HepG2 (cell line): Measurements from ENCODE around the gene CMC1. TPM values are rescaled to one million over a fixed set of nuclear protein-coding genes. Genes with fewer than 3 reads are reported as not detected.

Experiments used
- BCL6 ChIP-seq: IDR thresholded peaks from 2 replicates; pipeline ENCODE4 v1.6.1; 2016; ENCODE audit warnings: missing genetic modification reagents, missing compliant biosample characterization
- CCDC6 ChIP-seq: sonication (generic); formaldehyde crosslinking; IDR thresholded peaks from 2 replicates; pipeline ENCODE4 v1.8.1; 2022; ENCODE audit warnings: mild to moderate bottlenecking, missing genetic modification reagents, moderate library complexity
- CSRNP2 ChIP-seq: sonication (generic); formaldehyde crosslinking; conservative IDR thresholded peaks from 2 replicates; pipeline ENCODE4 v1.8.0; 2022; ENCODE audit warnings: low read depth, missing genetic modification reagents
- DRAP1 ChIP-seq: IDR thresholded peaks from 2 replicates; pipeline ENCODE4 v1.6.1; 2016; ENCODE audit warnings: missing genetic modification reagents, missing compliant biosample characterization
- EEA1 ChIP-seq: sonication (generic); formaldehyde crosslinking; IDR thresholded peaks from 2 replicates; pipeline ENCODE4 v1.5.1; 2020; ENCODE audit warnings: mild to moderate bottlenecking, missing genetic modification reagents, borderline replicate concordance
- GABPB1 ChIP-seq: IDR thresholded peaks from 2 replicates; pipeline ENCODE4 v1.6.1; 2016; ENCODE audit warnings: mild to moderate bottlenecking, missing genetic modification reagents, moderate library complexity, missing compliant biosample characterization
- HOXA3 ChIP-seq: sonication (generic); formaldehyde crosslinking; IDR thresholded peaks from 2 replicates; pipeline ENCODE4 v1.5.0; 2020; ENCODE audit warnings: missing genetic modification reagents
- ISX ChIP-seq: sonication (generic); formaldehyde crosslinking; conservative IDR thresholded peaks from 2 replicates; pipeline ENCODE4 v1.5.0; 2020; ENCODE audit warnings: missing genetic modification reagents
- JUNB ChIP-seq: sonication (generic); formaldehyde crosslinking; IDR thresholded peaks from 2 replicates; pipeline ENCODE4 v1.8.0; 2022; ENCODE audit warnings: missing genetic modification reagents, mild to moderate bottlenecking, borderline replicate concordance
- MAFK ChIP-seq, 2 experiments: IDR thresholded peaks in 1 of 2; conservative IDR thresholded peaks in 1 of 2; 2 replicates each; pipeline ENCODE4 v1.6.1; 2011; ENCODE audit warnings: improper control_type of control experiment in 2 of 2, low read length in 2 of 2
- MBD4 ChIP-seq: IDR thresholded peaks from 2 replicates; pipeline ENCODE4 v1.6.1; 2012; ENCODE audit warnings: low read length, inconsistent platforms, borderline replicate concordance
- MTA3 ChIP-seq: sonication (generic); formaldehyde crosslinking; IDR thresholded peaks from 2 replicates; pipeline ENCODE4 v1.4.0; 2020; ENCODE audit warnings: missing genetic modification reagents
- REPIN1 ChIP-seq: sonication (generic); formaldehyde crosslinking; IDR thresholded peaks from 2 replicates; pipeline ENCODE4 v1.8.0; 2022; ENCODE audit warnings: missing genetic modification reagents, low read depth, mild to moderate bottlenecking, borderline replicate concordance
- SETDB1 ChIP-seq: sonication (generic); formaldehyde crosslinking; IDR thresholded peaks from 2 replicates; pipeline ENCODE4 v1.5.1; 2020; ENCODE audit warnings: missing genetic modification reagents, mild to moderate bottlenecking, borderline replicate concordance
- SIX1 ChIP-seq: sonication (generic); formaldehyde crosslinking; IDR thresholded peaks from 2 replicates; pipeline ENCODE4 v1.4.0; 2020; ENCODE audit warnings: missing genetic modification reagents, borderline replicate concordance
- TCF7 ChIP-seq: sonication (generic); IDR thresholded peaks from 2 replicates; pipeline ENCODE4 v1.6.1; 2016; ENCODE audit warnings: antibody characterized with exemption, low read depth
- TFDP2 ChIP-seq: sonication (generic); formaldehyde crosslinking; IDR thresholded peaks from 2 replicates; pipeline ENCODE4 v1.4.0; 2020; ENCODE audit warnings: missing genetic modification reagents
- TOE1 ChIP-seq: sonication (generic); formaldehyde crosslinking; IDR thresholded peaks from 2 replicates; pipeline ENCODE4 v1.4.0; 2020; ENCODE audit warnings: mild to moderate bottlenecking, missing genetic modification reagents
- ZFP37 ChIP-seq: sonication (generic); formaldehyde crosslinking; IDR thresholded peaks from 2 replicates; pipeline ENCODE4 v1.4.0; 2020; ENCODE audit warnings: missing genetic modification reagents, borderline replicate concordance
- ZNF143 ChIP-seq: sonication (generic); formaldehyde crosslinking; IDR thresholded peaks from 2 replicates; pipeline ENCODE4 v1.4.0; 2020; ENCODE audit warnings: missing genetic modification reagents
- ZNF230 ChIP-seq: sonication (generic); formaldehyde crosslinking; IDR thresholded peaks from 2 replicates; pipeline ENCODE4 v1.4.0; 2020; ENCODE audit warnings: mild to moderate bottlenecking, missing genetic modification reagents
- ZNF33A ChIP-seq: sonication (generic); formaldehyde crosslinking; IDR thresholded peaks from 2 replicates; pipeline ENCODE4 v1.5.1; 2020; ENCODE audit warnings: missing genetic modification reagents, mild to moderate bottlenecking, moderate library complexity, borderline replicate concordance
- ZNF367 ChIP-seq: sonication (generic); formaldehyde crosslinking; IDR thresholded peaks from 2 replicates; pipeline ENCODE4 v1.4.0; 2020; ENCODE audit warnings: missing genetic modification reagents, borderline replicate concordance
- ZNF510 ChIP-seq: sonication (generic); formaldehyde crosslinking; IDR thresholded peaks from 2 replicates; pipeline ENCODE4 v1.4.0; 2020; ENCODE audit warnings: low read depth, mild to moderate bottlenecking, missing genetic modification reagents
- ZNF547 ChIP-seq: sonication (generic); formaldehyde crosslinking; IDR thresholded peaks from 2 replicates; pipeline ENCODE4 v1.5.1; 2020; ENCODE audit warnings: mild to moderate bottlenecking, missing genetic modification reagents
- ZNF746 ChIP-seq: sonication (generic); formaldehyde crosslinking; IDR thresholded peaks from 2 replicates; pipeline ENCODE4 v1.8.0; 2022; ENCODE audit warnings: mild to moderate bottlenecking, missing genetic modification reagents
- ZNF768 ChIP-seq: sonication (generic); formaldehyde crosslinking; IDR thresholded peaks from 2 replicates; pipeline ENCODE4 v1.4.0; 2020; ENCODE audit warnings: missing genetic modification reagents
- ZNF839 ChIP-seq: sonication (generic); formaldehyde crosslinking; IDR thresholded peaks from 2 replicates; pipeline ENCODE4 v1.4.0; 2020; ENCODE audit warnings: missing genetic modification reagents, mild to moderate bottlenecking, borderline replicate concordance
- polyA plus RNA-seq, 8 experiments: library from polyadenylated mRNA; depleted of rRNA in 3 of 8; stranded (reverse) in 7 of 8; unstranded in 1 of 8; fragments of >200 nt; fragmentation: Illumina TruSeq in 4 of 8; extraction: Trizol in 4 of 8; gene quantifications; 2 replicates each; pipeline versions ENCODE4 v1.2.1 to v1.2.3, GENCODE V29; 2011 to 2016; ENCODE audit warnings: low read depth in 4 of 8, missing spikeins in 1 of 8, mixed read lengths in 1 of 8; ENCODE audit not compliant: insufficient read depth in 1 of 8
- total RNA-seq, 5 experiments: library from RNA; depleted of rRNA; stranded (reverse); fragments of >200 nt; fragmentation: Illumina TruSeq; extraction: Trizol; gene quantifications; 2 replicates each; pipeline ENCODE4 v1.2.3, GENCODE V29; 2016; ENCODE audit warnings: low read depth in 1 of 5

CMC1 gene
- total and polyA plus RNA-seq, 2 of the 13 experiments (the other 11 are each of a cell fraction or from before 2014, with no cell fraction given), result 22.1 to 29.5 TPM

GRCh38 chr3:28348629-28349468 lies 107.4 kb downstream of the CMC1 start, which contains the start of the genes AZI2 and ZCWPW2 (continued):
- peak; percentile 87; the same call in 1 of the 2 replicates for TF ChIP-seq ZNF547 (CRISPR knock-in tag)
- TF ChIP-seq TCF7, result no peak
- TF ChIP-seq ZNF768 (CRISPR knock-in tag), result peak; percentile 52; the same call in 1 of the 2 replicates
- peak; percentile 72; the same call in 1 of the 2 replicates for TF ChIP-seq ZNF746 (CRISPR knock-in tag)
- TF ChIP-seq ZNF839, result no peak
- 0 out of 2 replicates have a peak, but pooled peaks have one; percentile 20 for TF ChIP-seq TOE1 (CRISPR knock-in tag)
- TF ChIP-seq DRAP1 (CRISPR knock-in tag), result 0 out of 2 replicates have a peak, but pooled peaks have one; percentile 46
- TF ChIP-seq TFDP2 (CRISPR knock-in tag), result peak; percentile 81
- TF ChIP-seq ZNF33A (CRISPR knock-in tag), result no peak
- TF ChIP-seq CSRNP2, result no peak
- peak; percentile 86; the same call in 1 of the 2 replicates for TF ChIP-seq HOXA3 (CRISPR knock-in tag)
- 0 out of 2 replicates have a peak, but pooled peaks have one; percentile 71 for TF ChIP-seq ZNF367 (CRISPR knock-in tag)
- peak; percentile 32; the same call in 1 of the 2 replicates for TF ChIP-seq ZNF230 (CRISPR knock-in tag)
- no peak for TF ChIP-seq JUNB (CRISPR knock-in tag)
- TF ChIP-seq MTA3, result no peak
- TF ChIP-seq GABPB1, result peak; percentile 98
- no peak for TF ChIP-seq EEA1
- peak; percentile 78; the same call in 1 of the 2 replicates for TF ChIP-seq ZNF510 (CRISPR knock-in tag)
- no peak; the same call in 1 of the 2 replicates for TF ChIP-seq SIX1
- no peak for TF ChIP-seq MBD4
- TF ChIP-seq REPIN1 (CRISPR knock-in tag), result peak; percentile 77; the same call in 1 of the 2 replicates
- TF ChIP-seq MAFK (conservative IDR thresholded peaks at IDR 0.05 in 1 of 2, IDR thresholded peaks at IDR 0.05 in 1 of 2; ENCODE audit: low read length in 2 of 2), result no peak
- TF ChIP-seq ZFP37, result peak; percentile 22; the same call in 1 of the 2 replicates
- peak; percentile 93 for TF ChIP-seq BCL6 (CRISPR knock-in tag)
- TF ChIP-seq CCDC6 (CRISPR knock-in tag), result peak; percentile 63; the same call in 1 of the 2 replicates
- 0 out of 2 replicates have a peak, but pooled peaks have one; percentile 46 for TF ChIP-seq ISX
- no peak for TF ChIP-seq SETDB1
- peak; percentile 94 for TF ChIP-seq ZNF143 (CRISPR knock-in tag)
